Tibial artery (tissue), 4 donors: ENCODE data around the gene RFLNA.

Source experiments
- DNase-seq, 2 donors: peaks; one replicate each; pipeline ENCODE4 v3.0.0-alpha.2; 2019
- H3K27ac ChIP-seq, 2 donors: fragments of 200-600 bp; sonication (generic) in 1 of 2; 1 replicate in 1 of 2; 2 replicates in 1 of 2; pipeline ENCODE4 v1.5.1; 2018 to 2019; ENCODE audit warnings: mild to moderate bottlenecking in 1 of 2
- H3K27me3 ChIP-seq, 2 donors: fragments of 200-600 bp; sonication (generic) in 1 of 2; one replicate each; pipeline versions ENCODE4 v1.5.1 to v1.6.0; 2016 to 2019
- H3K36me3 ChIP-seq, 3 donors: fragments of 200-600 bp; sonication (generic) in 2 of 3; one replicate each; pipeline ENCODE4 v1.5.1; 2016 to 2019; ENCODE audit warnings: mild to moderate bottlenecking in 2 of 3
- H3K4me1 ChIP-seq, 4 donors: fragments of 200-600 bp; sonication (generic) in 2 of 4; 1 replicate in 3 of 4; 2 replicates in 1 of 4; pipeline ENCODE4 v1.5.1; 2016 to 2019
- H3K4me3 ChIP-seq, 2 donors: fragments of 200-600 bp; sonication (generic) in 1 of 2; 1 replicate in 1 of 2; 2 replicates in 1 of 2; pipeline ENCODE4 v1.5.1; 2018 to 2019; ENCODE audit warnings: mild to moderate bottlenecking in 2 of 2
- H3K9me3 ChIP-seq, 3 donors: fragments of 200-600 bp; sonication (generic) in 1 of 3; one replicate each; pipeline ENCODE4 v1.5.1; 2016 to 2019
- CTCF ChIP-seq, 2 experiments: fragments of 200-600 bp in 1 of 2; fragments of 450-650 bp in 1 of 2; IDR thresholded peaks; one replicate each; pipeline ENCODE4 v1.5.1; 2017 to 2019; ENCODE audit warnings: antibody characterized with exemption in 2 of 2, mild to moderate bottlenecking in 1 of 2, moderate library complexity in 1 of 2
- intact Hi-C: fragments of 100-400 bp; cut with DNase I; formaldehyde crosslinking; loops from one replicate; pipeline ENCODE4 v1.15.0; 2023; ENCODE audit warnings: low total_unique reads

The RFLNA gene

GRCh38 chr12:124278389-124279101 is 16.3 kb upstream of the RFLNA start:
- Histone ChIP-seq H3K9me3 (no peaks in the 10 kb centered on the region), H3K4me3 (no peak overlapping the region), H3K27me3 (peaks cover 0 to 32% of the 10 kb centered on the region in 2 donors), H3K4me1 (peaks cover 0 to 21% (median 6%) of the 10 kb centered on the region in 4 donors), H3K36me3 (no peaks in the 10 kb centered on the region), H3K27ac (no peak overlapping the region)
- no peak for DNase-seq
- no peak for TF ChIP-seq CTCF (IDR thresholded peaks at IDR 0.05)
- intact Hi-C loops, result no loop called here

- no peak overlapping the region for H3K4me3 ChIP-seq
- H3K27me3 ChIP-seq, result peaks cover 0 to 32% of the 10 kb centered on the region in 2 donors
- TF ChIP-seq CTCF (IDR thresholded peaks at IDR 0.05), result no peak
- H3K27ac ChIP-seq, result no peak overlapping the region
- H3K4me1 ChIP-seq, result peaks cover 0 to 22% (median 8%) of the 10 kb centered on the region in 4 donors
- DNase-seq, result no peak
- peaks cover 0 to under 1% (median 0%) of the 10 kb centered on the region in 3 donors for H3K9me3 ChIP-seq
- no peaks in the 10 kb centered on the region for H3K36me3 ChIP-seq
- intact Hi-C loops, result no loop called here
Measured at GRCh38 chr12:124279315-124279714, 15.6 kb upstream of the RFLNA start.

GRCh38 chr12:124279846-124280360 is 15.0 kb upstream of the RFLNA start:
- Histone ChIP-seq H3K4me1 (peaks cover 0 to 22% (median 8%) of the 10 kb centered on the region in 4 donors), H3K27ac (no peak overlapping the region), H3K27me3 (peaks cover 0 to 32% of the 10 kb centered on the region in 2 donors), H3K36me3 (no peaks in the 10 kb centered on the region), H3K4me3 (no peak overlapping the region), H3K9me3 (peaks cover 0 to 7% (median 0%) of the 10 kb centered on the region in 3 donors)
- TF ChIP-seq CTCF (IDR thresholded peaks at IDR 0.05), result no peak
- DNase-seq, result no peak
- intact Hi-C loops, result no loop called here

GRCh38 chr12:124281309-124281708 is 13.6 kb upstream of the RFLNA start:
- TF ChIP-seq CTCF (IDR thresholded peaks at IDR 0.05), result no peak
- Histone ChIP-seq H3K4me1 (peaks cover 0 to 22% (median 8%) of the 10 kb centered on the region in 4 donors), H3K9me3 (peaks cover 0 to 7% (median 0%) of the 10 kb centered on the region in 3 donors), H3K36me3 (no peaks in the 10 kb centered on the region), H3K27me3 (peaks cover 0 to 29% of the 10 kb centered on the region in 2 donors), H3K27ac (no peak overlapping the region), H3K4me3 (no peak overlapping the region)
- DNase-seq, result no peak
- intact Hi-C loops, result no loop called here

GRCh38 chr12:124282287-124282686 is 12.6 kb upstream of the RFLNA start:
- Histone ChIP-seq H3K9me3 (peaks cover 0 to 7% (median 0%) of the 10 kb centered on the region in 3 donors), H3K27ac (no peak overlapping the region), H3K36me3 (no peaks in the 10 kb centered on the region), H3K4me1 (peaks cover 0 to 22% (median 8%) of the 10 kb centered on the region in 4 donors), H3K27me3 (peaks cover 0 to 24% of the 10 kb centered on the region in 2 donors), H3K4me3 (no peak overlapping the region)
- TF ChIP-seq CTCF (IDR thresholded peaks at IDR 0.05), result no peak
- DNase-seq, result no peak
- intact Hi-C loops, result no loop called here
